HG03442 (cell line): ENCODE results near the gene PRTG.
"Not testable (repeated sequence)": the region's sequence is repeated elsewhere in the genome, so short reads cannot be mapped to it uniquely, and the experiment has no call there.

Experiments
- ATAC-seq: cut with Tn5 transposase; IDR thresholded peaks from one replicate; pipeline ENCODE4 v1.9.1; 2021; ENCODE audit warnings: mild to moderate bottlenecking, moderate library complexity; ENCODE audit not compliant: unreplicated experiment

Gene PRTG

GRCh38 chr15:55707518-55707917, 35.4 kb downstream of the PRTG start:
- ATAC-seq: no peak

GRCh38 chr15:55703873-55704301, 39.1 kb downstream of the PRTG start:
- ATAC-seq: no peak

GRCh38 chr15:55700876-55701275, 42.1 kb downstream of the PRTG start:
- no peak for ATAC-seq

GRCh38 chr15:55698653-55699052, 44.3 kb downstream of the PRTG start:
- ATAC-seq: no peak

GRCh38 chr15:55696221-55696620, 46.7 kb downstream of the PRTG start:
- ATAC-seq: no peak

- ATAC-seq: no peak
Measured at GRCh38 chr15:55695432-55695831, 47.5 kb downstream of the PRTG start.

GRCh38 chr15:55694652-55695150, 48.3 kb downstream of the PRTG start:
- peak; percentile 97 for ATAC-seq

- ATAC-seq: not testable (repeated sequence)
Measured at GRCh38 chr15:55693116-55693515, 49.8 kb downstream of the PRTG start.

- ATAC-seq: no peak
Measured at GRCh38 chr15:55687792-55688191, 55.2 kb downstream of the PRTG start.

- ATAC-seq: peak; percentile 93
Measured at GRCh38 chr15:55685286-55685685, 57.7 kb downstream of the PRTG start.

- no peak for ATAC-seq
Measured at GRCh38 chr15:55683376-55683775, 59.6 kb downstream of the PRTG start.

- ATAC-seq: peak; percentile 59
Measured at GRCh38 chr15:55681631-55682030, 61.3 kb downstream of the PRTG start.

- no peak for ATAC-seq
Measured at GRCh38 chr15:55676507-55676906, 66.4 kb downstream of the PRTG start.

GRCh38 chr15:55673287-55673686, 69.7 kb downstream of the PRTG start:
- no peak for ATAC-seq

GRCh38 chr15:55669270-55669669, 73.7 kb downstream of the PRTG start:
- no peak for ATAC-seq

- no peak for ATAC-seq
Measured at GRCh38 chr15:55665605-55666227, 77.2 kb downstream of the PRTG start.

- no peak for ATAC-seq
Measured at GRCh38 chr15:55661428-55661827, 81.5 kb downstream of the PRTG start.

- ATAC-seq: no peak
Measured at GRCh38 chr15:55660153-55660552, 82.8 kb downstream of the PRTG start.

- ATAC-seq: no peak
Measured at GRCh38 chr15:55659481-55659880, 83.5 kb downstream of the PRTG start.

- no peak for ATAC-seq
Measured at GRCh38 chr15:55658886-55659285, 84.1 kb downstream of the PRTG start.

GRCh38 chr15:55654561-55655031, 88.4 kb downstream of the PRTG start:
- no peak for ATAC-seq

GRCh38 chr15:55652909-55653495, 90.0 kb downstream of the PRTG start:
- no peak for ATAC-seq

GRCh38 chr15:55652359-55652758, 90.6 kb downstream of the PRTG start:
- no peak for ATAC-seq
